Measurements from ENCODE around the gene TMEM252.

- TF ChIP-seq USF2 (IDR thresholded peaks at IDR 0.05; ENCODE audit: borderline replicate concordance, low read depth, low read length) (no peak), CTCF (IDR thresholded peaks at IDR 0.05) (no peak), EZH2phosphoT487 (IDR thresholded peaks at IDR 0.05; ENCODE audit: borderline replicate concordance, low read depth) (no peak), YY1 (IDR thresholded peaks at IDR 0.05; ENCODE audit: low read depth) (no peak), EP300 (IDR thresholded peaks at IDR 0.05; ENCODE audit: borderline replicate concordance in 1 of 2, low read depth in 1 of 2, low read length in 1 of 2) (no peak), REST (IDR thresholded peaks at IDR 0.05; ENCODE audit: low read depth, low read length) (no peak), RFX5 (IDR thresholded peaks at IDR 0.05; ENCODE audit: low read length) (no peak), TAF1 (IDR thresholded peaks at IDR 0.05; ENCODE audit: borderline replicate concordance, low read depth, low read length) (no peak), POLR2AphosphoS5 (IDR thresholded peaks at IDR 0.05; ENCODE audit: low read depth, low read length) (no peak), SIN3A (IDR thresholded peaks at IDR 0.05; ENCODE audit: borderline replicate concordance, low read depth, low read length) (no peak), RXRA (IDR thresholded peaks at IDR 0.05; ENCODE audit: borderline replicate concordance, low read depth) (no peak), TEAD4 (IDR thresholded peaks at IDR 0.05; ENCODE audit: borderline replicate concordance, insufficient read depth) (no peak), JUND (IDR thresholded peaks at IDR 0.05) (no peak), PBX3 (IDR thresholded peaks at IDR 0.05) (no peak)
Observed at GRCh38 chr9:68551191-68551590, 10.5 kb upstream of the TMEM252 start.

All from SK-N-SH (cell line).